Caki2 (cell line): ENCODE results near the gene SH3RF2. TPM values are rescaled to one million over a fixed set of nuclear protein-coding genes. Genes with fewer than 3 reads are reported as not detected.

Experiments used
- total RNA-seq: library from RNA; depleted of rRNA; stranded (reverse); fragments of >200 nt; shearing (Covaris generic); gene quantifications from 2 replicates; pipeline ENCODE4 v1.2.3, GENCODE V29; 2014; ENCODE audit warnings: low replicate concordance; rRNA removed

The SH3RF2 gene
- total RNA-seq, 1 experiment from 2014 or later: 11.0 TPM

Other genes with a start within 250 kb of the SH3RF2 start
- 33.1 and 46.4 TPM in 2 replicates for gene PRELID2, start 101.2 kb upstream of the SH3RF2 start, total RNA-seq
- gene GRXCR2, start 63.6 kb upstream of the SH3RF2 start, total RNA-seq: not detected in 2 replicates
- gene PLAC8L1, start 169.0 kb downstream of the SH3RF2 start, total RNA-seq: not detected in 2 replicates
- gene LARS1, start 246.1 kb downstream of the SH3RF2 start, total RNA-seq: 37.7 and 43.6 TPM in 2 replicates